Vagina (tissue), 2 donors: ENCODE measurements around the gene KDM8.

ENCODE experiments used
- CTCF ChIP-seq, 3 experiments: fragments of 450-650 bp in 2 of 3; fragments of 200-600 bp in 1 of 3; sonication (generic) in 1 of 3; IDR thresholded peaks; one replicate each; pipeline ENCODE4 v1.5.1; 2017 to 2019; ENCODE audit warnings: antibody characterized with exemption in 3 of 3, mild to moderate bottlenecking in 2 of 3, moderate library complexity in 2 of 3
- POLR2A ChIP-seq, 2 donors: fragments of 450-650 bp; IDR thresholded peaks; one replicate each; pipeline ENCODE4 v1.6.1; 2017; ENCODE audit warnings: antibody characterized with exemption in 2 of 2, mild to moderate bottlenecking in 2 of 2, moderate library complexity in 2 of 2

DNA sequence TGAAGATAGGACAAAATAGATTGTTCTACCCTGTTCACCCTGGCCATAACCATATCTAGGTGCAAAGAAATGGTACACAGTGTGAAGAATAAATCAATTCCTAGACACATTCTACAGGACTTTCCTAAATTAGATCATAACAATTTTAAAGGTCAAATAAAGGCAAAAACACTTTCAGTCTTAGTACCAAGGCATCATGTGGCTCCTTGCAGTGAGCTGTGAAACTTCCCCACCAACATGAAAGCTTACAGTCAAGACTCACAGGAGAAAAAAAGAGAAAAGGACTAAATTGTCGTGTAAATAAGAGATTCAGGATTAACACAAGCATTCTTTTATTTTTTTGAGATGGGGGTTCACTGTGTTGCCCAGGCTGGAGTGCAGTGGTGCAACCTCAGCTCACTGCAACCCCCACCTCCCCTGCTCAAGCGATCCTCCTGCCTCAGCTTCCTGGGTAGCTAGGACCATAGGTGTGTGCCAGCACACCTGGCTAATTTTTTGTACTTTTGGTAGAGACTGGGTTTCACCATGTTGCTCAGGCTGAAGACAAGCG is 51.0 kb downstream of the KDM8 start:
- TF ChIP-seq POLR2A (IDR thresholded peaks at IDR 0.05) (no peak), CTCF (IDR thresholded peaks at IDR 0.05) (no peak)
